GM12874 (cell line): ENCODE data around the gene SMU1.

Experiments
- CTCF ChIP-seq: IDR thresholded peaks from 2 replicates; pipeline ENCODE4 v1.5.1; 2011; ENCODE audit warnings: low read depth, mild to moderate bottlenecking, control low read depth, low read length, moderate library complexity; ENCODE audit not compliant: insufficient read depth

SMU1 gene

GRCh38 chr9:33092634-33093033 is 16.2 kb upstream of the SMU1 start:
- TF ChIP-seq CTCF: no peak

GRCh38 chr9:33082538-33083326 is 6.3 kb upstream of the SMU1 start:
- TF ChIP-seq CTCF: no peak

GRCh38 chr9:33082128-33082527 is 5.7 kb upstream of the SMU1 start:
- TF ChIP-seq CTCF: no peak

- TF ChIP-seq CTCF: peak; percentile 63
Observed at GRCh38 chr9:33081128-33081851, 4.8 kb upstream of the SMU1 start.

- TF ChIP-seq CTCF: no peak
Observed at GRCh38 chr9:33080534-33080933, 4.1 kb upstream of the SMU1 start.

- TF ChIP-seq CTCF: no peak
Observed at GRCh38 chr9:33068991-33069390, 7.5 kb downstream of the SMU1 start.

GRCh38 chr9:33065157-33066076 is 11.1 kb downstream of the SMU1 start:
- TF ChIP-seq CTCF: no peak
